NB4 (cell line): ENCODE results near the gene NFIB.

Source experiments
- CTCF ChIP-seq: IDR thresholded peaks from one replicate; pipeline ENCODE4 v1.5.1; 2012; ENCODE audit warnings: low read depth, low read length
- POLR2A ChIP-seq: IDR thresholded peaks from 2 replicates; pipeline ENCODE4 v1.6.1; 2011; ENCODE audit warnings: mild to moderate bottlenecking; ENCODE audit not compliant: insufficient read length; ENCODE audit errors: extremely low read depth

GRCh38 chr9:14323985-14324650 is 10.2 kb upstream of the NFIB start:
- no peak for TF ChIP-seq POLR2A
- TF ChIP-seq CTCF: no peak
